Naive thymus-derived CD8-positive, alpha-beta T cell (primary cell): ENCODE data around the gene ASB5. TPM values are rescaled to one million over a fixed set of nuclear protein-coding genes. Genes with fewer than 3 reads are reported as not detected.

Experiments
- ATAC-seq, 2 donors: fragments of 150-1000 bp; cut with Tn5 transposase in 1 of 2; sonication (Bioruptor Pico), chemical (Tn5 transposase) in 1 of 2; 1 replicate in 1 of 2; 2 replicates in 1 of 2; pipeline ENCODE4 v1.10.0; 2021; ENCODE audit warnings: mild to moderate bottlenecking in 2 of 2, moderate library complexity in 2 of 2
- POLR2A ChIA-PET: fragments of 350-600 bp; sonication (Branson Sonifier 250); formaldehyde crosslinking; loops from one replicate; lab custom pipeline; 2021; ENCODE audit warnings: antibody characterized with exemption; lab: Charles Lee
- DNase-seq, 10 donors: peaks; one replicate each; pipeline versions ENCODE4 v3.0.0 to v3.0.0-alpha.2; 2020 to 2022
- H3K27ac Mint-ChIP-seq, 10 donors: one replicate each; pipeline ENCODE4 v1.8.0; 2020 to 2022; ENCODE audit warnings: mild to moderate bottlenecking in 10 of 10, mixed read lengths in 10 of 10, moderate library complexity in 4 of 10, inconsistent platforms in 1 of 10
- H3K27me3 Mint-ChIP-seq, 5 donors: one replicate each; pipeline ENCODE4 v1.8.0; 2021 to 2022; ENCODE audit warnings: mixed read lengths in 5 of 5
- H3K36me3 Mint-ChIP-seq, 3 donors: one replicate each; pipeline ENCODE4 v1.8.0; 2020 to 2022; ENCODE audit warnings: mixed read lengths in 3 of 3, mild to moderate bottlenecking in 2 of 3, inconsistent platforms in 1 of 3
- H3K4me1 Mint-ChIP-seq, 4 donors: one replicate each; pipeline ENCODE4 v1.8.0; 2021 to 2022; ENCODE audit warnings: mixed read lengths in 4 of 4
- H3K4me3 Mint-ChIP-seq, 10 donors: one replicate each; pipeline ENCODE4 v1.8.0; 2020 to 2022; ENCODE audit warnings: mild to moderate bottlenecking in 10 of 10, mixed read lengths in 10 of 10, moderate library complexity in 6 of 10, inconsistent platforms in 1 of 10
- H3K9me3 Mint-ChIP-seq, 9 donors: one replicate each; pipeline ENCODE4 v1.8.0; 2020 to 2022; ENCODE audit warnings: mixed read lengths in 9 of 9, mild to moderate bottlenecking in 3 of 9, inconsistent platforms in 1 of 9, moderate library complexity in 1 of 9
- polyA plus RNA-seq, 3 donors: library from polyadenylated mRNA; unstranded; fragments of 300-500 nt; fragmentation: Illumina TruSeq; gene quantifications; one replicate each; pipeline ENCODE4 v1.2.3, GENCODE V29; 2021
- total RNA-seq, 8 experiments: library from RNA in 2 of 8; stranded (reverse) in 2 of 8; gene quantifications; one replicate each; pipeline ENCODE4 v1.2.3 and lab custom pipeline; 2021 to 2026

ASB5 gene
- total and polyA plus RNA-seq, 5 experiments from 2014 or later: not detected

DNA sequence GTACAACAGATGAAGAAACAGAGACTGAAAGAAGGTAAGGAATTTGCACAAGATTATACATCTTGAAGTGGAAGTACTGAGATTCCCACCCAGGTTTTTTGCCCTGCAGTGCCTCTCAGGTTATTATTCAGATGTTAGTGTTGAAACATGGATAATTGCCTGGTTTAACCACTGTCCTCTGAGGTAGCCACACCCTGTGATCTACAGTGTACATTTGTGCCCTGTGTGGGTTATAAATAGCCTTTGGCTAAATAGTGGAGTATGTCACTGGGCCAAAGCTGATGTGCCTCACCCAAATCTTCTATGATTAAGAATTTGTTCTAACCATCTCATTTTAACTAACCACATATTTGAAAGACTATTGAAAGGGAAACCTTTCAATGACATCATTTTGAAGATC lies 5.4 kb upstream of the ASB5 start:
- POLR2A ChIA-PET: interaction anchor here (0.7 kb wide), 1 partner anchor 733 kb away, joined by 4 read pairs; no protein-coding TSS in a partner anchor
- H3K27me3 Mint-ChIP-seq: peaks cover under 1 to 26% (median 15%) of the 10 kb centered on the region in 5 donors
- H3K4me3 Mint-ChIP-seq: no peak overlapping the region
- H3K9me3 Mint-ChIP-seq: no peaks in the 10 kb centered on the region
- no peak overlapping the region for H3K27ac Mint-ChIP-seq
- no peaks in the 10 kb centered on the region for H3K4me1 Mint-ChIP-seq
- DNase-seq (no peak), ATAC-seq (no peak)
- H3K36me3 Mint-ChIP-seq: no peaks in the 10 kb centered on the region

DNA sequence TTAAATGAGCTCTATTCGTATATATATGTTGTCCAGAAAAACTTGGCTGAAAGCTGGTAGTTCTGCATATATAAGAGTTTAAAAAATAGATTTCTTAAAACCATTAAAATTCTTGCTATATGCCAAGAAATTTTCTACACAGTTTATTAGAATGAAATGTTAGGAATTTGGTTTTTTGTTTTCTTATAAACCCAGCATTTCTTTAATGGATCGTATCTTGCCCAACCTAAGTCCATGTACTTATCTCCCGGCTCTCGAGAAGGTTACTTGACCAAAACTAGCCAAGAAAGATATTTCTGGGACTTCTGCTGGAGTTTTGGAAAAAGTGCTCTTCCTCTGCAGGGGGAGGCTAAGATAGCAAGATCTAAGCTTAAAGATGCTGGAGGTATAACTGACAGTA lies 4.7 kb upstream of the ASB5 start:
- Mint-ChIP-seq H3K36me3 (no peaks in the 10 kb centered on the region), H3K27me3 (peaks cover 0 to 26% (median 13%) of the 10 kb centered on the region in 5 donors), H3K27ac (no peak overlapping the region), H3K4me3 (no peak overlapping the region), H3K4me1 (no peaks in the 10 kb centered on the region), H3K9me3 (no peaks in the 10 kb centered on the region)
- POLR2A ChIA-PET: no interaction called here
- DNase-seq: no peak
- no peak for ATAC-seq

DNA sequence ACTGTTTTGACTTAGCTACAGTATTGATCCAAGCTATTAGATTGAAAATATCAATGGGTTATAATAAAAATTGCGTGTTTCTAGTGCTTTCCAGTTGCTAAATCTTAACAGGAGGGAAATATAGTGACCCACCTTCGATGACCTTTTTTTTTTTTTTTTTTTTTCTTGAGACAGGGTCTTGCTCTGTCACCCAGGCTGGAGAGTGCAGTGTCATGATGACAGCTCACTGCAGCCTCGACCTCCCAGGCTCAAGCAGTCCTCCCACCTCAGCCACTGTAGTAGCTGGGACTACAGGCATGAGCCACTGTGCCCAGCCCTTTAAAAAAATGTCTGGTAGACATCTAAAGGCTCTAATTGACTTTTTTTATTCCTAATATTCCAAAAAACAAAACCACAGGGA lies 3.8 kb upstream of the ASB5 start:
- Mint-ChIP-seq H3K9me3 (no peaks in the 10 kb centered on the region), H3K4me1 (no peaks in the 10 kb centered on the region), H3K27ac (no peak overlapping the region), H3K27me3 (peaks cover 0 to 25% (median 12%) of the 10 kb centered on the region in 5 donors), H3K36me3 (no peaks in the 10 kb centered on the region), H3K4me3 (no peak overlapping the region)
- ATAC-seq (no peak), DNase-seq (no peak)
- POLR2A ChIA-PET: no interaction called here

DNA sequence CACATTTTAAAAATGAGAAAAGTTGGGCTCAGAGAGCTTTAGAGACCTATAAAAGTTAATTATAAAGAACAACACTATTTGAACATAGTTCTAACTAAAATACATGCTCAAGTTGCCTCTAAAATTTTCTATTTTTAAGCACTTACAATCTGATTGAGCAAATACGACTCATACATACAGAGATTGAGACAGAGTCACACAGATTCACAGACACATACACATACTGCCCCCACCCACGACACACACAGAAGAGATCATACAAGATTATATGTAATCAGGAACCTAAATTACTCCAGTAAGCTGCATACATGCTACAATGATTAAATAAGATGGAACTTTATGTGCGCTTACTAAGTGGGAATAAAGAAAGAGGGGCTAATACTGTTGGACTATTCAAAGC lies 2.7 kb upstream of the ASB5 start:
- POLR2A ChIA-PET: no interaction called here
- ATAC-seq: no peak
- Mint-ChIP-seq H3K27ac (no peak overlapping the region), H3K27me3 (peaks cover 0 to 14% (median 8%) of the 10 kb centered on the region in 5 donors), H3K4me1 (no peaks in the 10 kb centered on the region), H3K36me3 (no peaks in the 10 kb centered on the region), H3K4me3 (no peak overlapping the region), H3K9me3 (no peaks in the 10 kb centered on the region)
- no peak for DNase-seq

DNA sequence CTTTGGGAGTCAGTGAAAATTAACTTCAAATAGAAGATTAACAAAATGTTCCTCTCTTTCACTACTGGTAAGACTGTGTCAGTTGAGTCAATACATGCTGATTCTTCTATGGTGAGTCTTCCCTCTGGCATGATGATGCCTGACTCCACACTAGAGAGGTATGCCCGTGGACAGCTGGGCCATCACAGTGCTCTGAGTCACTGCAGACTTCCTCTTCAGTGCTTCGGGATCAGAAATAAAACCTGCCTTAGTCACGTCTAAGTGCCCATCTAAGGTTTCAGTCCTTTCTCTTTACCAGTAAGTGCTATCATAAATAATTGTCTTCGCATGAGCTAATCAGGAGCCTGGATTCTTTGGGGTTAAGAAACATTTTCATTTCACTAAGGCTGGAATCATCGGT lies 1.6 kb upstream of the ASB5 start:
- ATAC-seq (no peak), DNase-seq (no peak)
- no peak overlapping the region for H3K4me3 Mint-ChIP-seq
- no peak overlapping the region for H3K27ac Mint-ChIP-seq
- peaks cover 0 to 8% (median 5%) of the 10 kb centered on the region in 5 donors for H3K27me3 Mint-ChIP-seq
- H3K9me3 Mint-ChIP-seq: no peaks in the 10 kb centered on the region
- H3K4me1 Mint-ChIP-seq: no peaks in the 10 kb centered on the region
- POLR2A ChIA-PET: no interaction called here
- H3K36me3 Mint-ChIP-seq: no peaks in the 10 kb centered on the region

DNA sequence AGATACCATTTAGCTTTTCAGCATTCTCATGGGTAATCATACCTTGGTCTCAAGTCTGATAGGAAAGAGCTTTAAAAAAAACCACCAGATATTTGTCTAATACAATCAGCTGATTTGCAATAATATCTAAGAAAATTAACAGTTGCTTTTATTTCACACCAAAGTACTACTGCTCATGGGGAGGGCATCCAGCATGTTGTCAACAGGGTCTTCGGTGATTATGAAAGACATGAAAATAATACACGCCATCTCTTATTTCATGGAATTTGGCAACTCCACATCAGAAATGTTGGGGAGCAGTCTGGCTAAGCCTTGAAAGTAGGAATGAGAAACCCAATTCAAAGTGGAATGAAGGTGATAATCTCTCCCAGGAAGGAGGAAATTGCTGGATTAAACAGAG lies 3.0 kb downstream of the ASB5 start:
- POLR2A ChIA-PET: no interaction called here
- H3K36me3 Mint-ChIP-seq: no peaks in the 10 kb centered on the region

DNA sequence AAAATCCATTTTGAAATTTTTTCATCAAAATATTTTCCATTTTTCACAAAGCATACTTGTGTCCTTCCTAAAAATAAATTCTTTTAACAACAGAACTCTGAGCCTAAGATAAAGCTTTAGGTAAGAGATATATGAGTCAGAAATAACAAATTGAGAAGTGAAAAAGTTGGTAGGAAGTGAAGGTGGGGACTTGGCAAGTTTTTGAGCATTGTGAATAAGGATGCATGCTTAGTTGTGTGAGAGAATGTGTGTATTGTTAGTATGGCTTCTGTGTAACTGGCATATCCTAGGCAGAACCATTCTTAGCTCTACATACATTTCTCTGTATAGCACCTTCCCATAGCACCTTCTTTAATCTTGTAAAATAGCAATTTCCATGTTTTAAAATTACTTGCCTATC lies 6.8 kb downstream of the ASB5 start:
- ATAC-seq: no peak
- Mint-ChIP-seq H3K4me1 (no peaks in the 10 kb centered on the region), H3K36me3 (no peaks in the 10 kb centered on the region), H3K9me3 (no peaks in the 10 kb centered on the region), H3K4me3 (no peak overlapping the region), H3K27me3 (peaks cover 0 to 3% (median 0%) of the 10 kb centered on the region in 5 donors), H3K27ac (no peak overlapping the region)
- DNase-seq: no peak
- POLR2A ChIA-PET: no interaction called here

More for the DNA sequence above, 3.0 kb downstream of the ASB5 start:
- H3K4me1 Mint-ChIP-seq: no peaks in the 10 kb centered on the region
- peaks cover 0 to 3% (median 0%) of the 10 kb centered on the region in 5 donors for H3K27me3 Mint-ChIP-seq
- no peak for DNase-seq
- no peak overlapping the region for H3K4me3 Mint-ChIP-seq
- H3K27ac Mint-ChIP-seq: no peak overlapping the region
- no peak for ATAC-seq
- no peaks in the 10 kb centered on the region for H3K9me3 Mint-ChIP-seq

DNA sequence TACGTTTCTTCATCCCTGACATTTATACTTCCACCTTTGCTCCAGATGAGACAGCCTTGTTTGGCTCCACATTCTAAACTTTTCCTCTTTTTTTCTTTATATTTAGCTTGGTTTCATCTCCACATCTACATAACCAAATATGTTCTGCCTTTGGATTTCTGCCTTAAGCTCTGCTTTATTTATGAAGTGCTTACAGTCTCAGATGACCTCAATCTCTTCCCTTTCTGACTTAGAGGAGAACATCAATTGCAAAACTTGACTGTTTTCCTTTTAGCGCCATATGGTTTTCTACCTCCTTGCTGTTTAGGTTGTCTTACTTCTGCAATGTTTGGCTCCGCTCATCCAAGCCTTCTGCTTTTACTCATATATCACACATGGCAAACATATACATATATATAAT lies 7.5 kb downstream of the ASB5 start:
- H3K36me3 Mint-ChIP-seq: no peaks in the 10 kb centered on the region
- ATAC-seq: no peak

DNA sequence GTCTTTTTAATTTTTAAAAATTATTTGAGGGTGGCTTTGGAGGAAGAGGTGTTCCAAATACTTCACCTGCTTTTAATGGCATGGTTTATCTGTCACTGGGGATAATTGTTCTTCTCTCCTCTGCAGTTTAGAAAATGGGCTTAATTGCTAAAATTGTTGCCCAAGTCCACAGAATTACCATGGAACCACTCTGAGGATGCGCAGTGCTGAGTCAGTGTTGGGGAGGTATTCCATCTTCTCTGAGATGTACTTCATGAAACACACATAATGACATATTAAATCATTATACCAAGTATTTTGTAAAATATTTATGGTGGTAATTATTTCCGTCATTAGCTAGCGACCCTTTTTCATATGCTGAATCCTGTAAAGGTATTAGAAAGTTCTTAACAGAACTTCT lies 8.0 kb downstream of the ASB5 start:
- Mint-ChIP-seq H3K4me3 (no peak overlapping the region), H3K36me3 (no peaks in the 10 kb centered on the region), H3K9me3 (no peaks in the 10 kb centered on the region), H3K27me3 (peaks cover 0 to 7% (median 2%) of the 10 kb centered on the region in 5 donors), H3K27ac (no peak overlapping the region), H3K4me1 (no peaks in the 10 kb centered on the region)
- POLR2A ChIA-PET: no interaction called here
- no peak for DNase-seq
- no peak for ATAC-seq

More for the DNA sequence above, 7.5 kb downstream of the ASB5 start:
- Mint-ChIP-seq H3K9me3 (no peaks in the 10 kb centered on the region), H3K4me3 (no peak overlapping the region), H3K27ac (no peak overlapping the region), H3K27me3 (peaks cover 0 to 7% (median 2%) of the 10 kb centered on the region in 5 donors), H3K4me1 (no peaks in the 10 kb centered on the region)
- no peak for DNase-seq
- POLR2A ChIA-PET: no interaction called here

DNA sequence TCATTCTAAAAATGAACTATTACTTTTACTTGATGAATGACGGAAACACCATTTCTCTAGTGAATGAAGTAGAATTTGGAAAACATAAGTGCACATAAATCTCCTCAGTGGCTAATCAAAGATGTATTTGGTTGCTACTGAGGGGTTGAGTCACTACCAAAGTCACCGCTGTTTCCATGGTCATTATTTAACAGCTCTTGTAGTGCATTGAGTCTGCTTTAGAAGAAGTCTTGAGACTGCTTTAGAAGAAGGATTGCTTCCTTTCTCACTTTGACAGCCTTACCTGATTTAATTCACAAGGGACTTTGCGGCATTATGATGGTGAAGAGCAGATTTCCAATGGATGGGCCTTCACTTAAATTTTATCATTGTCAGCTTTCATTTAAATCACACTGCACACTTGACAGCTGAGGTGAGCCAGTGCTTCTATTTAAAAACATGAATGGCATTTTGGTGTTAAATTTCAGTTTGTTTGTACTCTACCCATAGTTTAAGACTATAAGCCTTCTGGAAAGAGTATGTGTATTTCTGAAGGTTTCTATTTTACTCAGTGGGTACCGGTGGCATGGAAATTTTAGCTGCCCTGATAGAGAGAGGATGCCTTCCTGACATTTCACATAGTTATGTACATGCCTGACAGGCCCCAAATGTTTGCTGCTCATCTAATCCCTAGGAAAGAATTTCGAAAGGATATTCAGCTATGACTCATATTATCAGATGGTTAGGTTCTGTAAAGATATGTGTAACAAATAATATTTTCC lies 9.5 kb downstream of the ASB5 start:
- Mint-ChIP-seq H3K4me3 (no peak overlapping the region), H3K4me1 (no peaks in the 10 kb centered on the region), H3K9me3 (no peaks in the 10 kb centered on the region), H3K27ac (no peak overlapping the region), H3K36me3 (no peaks in the 10 kb centered on the region), H3K27me3 (peaks cover 0 to 12% (median 3%) of the 10 kb centered on the region in 5 donors)
- no peak for DNase-seq
- POLR2A ChIA-PET: no interaction called here
- no peak for ATAC-seq

DNA sequence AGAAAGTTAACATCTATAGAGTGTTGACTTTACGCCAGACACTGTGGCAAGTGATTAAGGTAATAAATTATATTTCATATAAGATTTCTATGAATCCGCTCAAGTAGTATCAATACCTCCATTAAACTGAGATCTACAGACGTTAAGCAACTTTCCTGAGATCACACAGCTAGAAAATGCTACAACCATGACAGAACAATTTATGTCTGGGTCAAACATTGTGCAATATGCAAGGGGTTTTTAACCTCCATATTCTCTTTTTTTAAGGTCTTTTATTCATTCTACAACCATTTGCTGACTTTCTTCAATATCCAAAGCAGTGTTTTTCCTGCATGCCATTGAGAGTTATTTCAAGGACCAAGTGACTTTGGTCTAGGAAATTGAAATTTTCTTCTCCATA lies 10.9 kb downstream of the ASB5 start:
- POLR2A ChIA-PET: no interaction called here
- DNase-seq: no peak
- no peaks in the 10 kb centered on the region for H3K4me1 Mint-ChIP-seq
- no peak for ATAC-seq
- H3K27ac Mint-ChIP-seq: no peak overlapping the region
- no peak overlapping the region for H3K4me3 Mint-ChIP-seq
- H3K27me3 Mint-ChIP-seq: peaks cover 0 to 14% (median 6%) of the 10 kb centered on the region in 5 donors
- no peaks in the 10 kb centered on the region for H3K36me3 Mint-ChIP-seq
- no peaks in the 10 kb centered on the region for H3K9me3 Mint-ChIP-seq

DNA sequence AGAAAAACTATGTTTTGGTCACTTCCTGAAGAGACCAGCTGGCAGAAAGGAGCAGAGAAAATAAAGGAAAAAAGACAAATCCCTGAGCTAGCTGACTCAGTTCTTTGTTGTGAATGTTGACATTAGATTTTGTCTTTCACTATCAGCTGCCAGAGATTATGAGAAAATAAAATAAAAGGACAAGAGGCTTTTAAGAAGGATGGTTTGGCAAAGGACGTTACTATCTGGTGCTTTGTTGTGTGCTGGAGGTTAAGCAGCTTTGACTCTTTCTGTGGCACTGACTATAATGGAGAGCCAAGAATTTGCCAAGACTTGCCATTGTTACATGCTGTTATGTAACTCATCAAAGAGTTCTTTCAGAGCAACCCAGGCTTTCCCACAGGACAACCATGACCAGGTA lies 12.1 kb downstream of the ASB5 start:
- peaks cover 6 to 14% (median 8%) of the 10 kb centered on the region in 5 donors for H3K27me3 Mint-ChIP-seq
- ATAC-seq (no peak), DNase-seq (no peak)
- H3K4me1 Mint-ChIP-seq: no peaks in the 10 kb centered on the region
- no peaks in the 10 kb centered on the region for H3K9me3 Mint-ChIP-seq
- H3K4me3 Mint-ChIP-seq: no peak overlapping the region
- H3K27ac Mint-ChIP-seq: no peak overlapping the region
- POLR2A ChIA-PET: no interaction called here
- no peaks in the 10 kb centered on the region for H3K36me3 Mint-ChIP-seq

DNA sequence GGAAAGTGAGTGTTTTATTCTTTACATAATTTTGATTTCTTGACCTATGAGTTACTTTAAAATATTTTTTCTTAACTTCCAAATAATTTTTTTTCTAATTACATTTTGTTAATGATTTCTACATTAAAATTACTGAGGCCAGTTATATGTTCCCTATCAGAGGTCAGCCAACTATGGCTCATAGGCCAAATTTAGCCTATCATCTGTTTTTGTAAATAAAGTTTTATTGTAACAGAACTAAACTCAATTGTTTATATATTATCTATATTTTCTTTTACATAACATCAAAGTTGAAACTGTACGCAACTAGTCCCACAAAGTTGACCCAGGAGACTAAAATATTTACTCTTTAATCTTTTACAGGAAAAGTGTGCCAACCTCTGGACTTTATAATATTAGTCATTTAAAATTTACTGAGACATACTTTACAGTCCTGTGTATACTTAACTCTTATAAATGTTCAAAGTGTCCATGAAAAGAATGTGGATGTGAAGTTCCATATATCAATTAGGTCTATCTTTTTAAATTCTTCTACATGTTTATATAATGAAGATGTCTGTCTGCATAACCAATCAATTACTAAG lies 26.2 kb downstream of the ASB5 start:
- ATAC-seq: no peak
- Mint-ChIP-seq H3K36me3 (peaks cover 0 to 3% (median 0%) of the 10 kb centered on the region in 3 donors), H3K4me1 (no peaks in the 10 kb centered on the region)

More for the DNA sequence above, 26.2 kb downstream of the ASB5 start:
- Mint-ChIP-seq H3K27ac (no peak overlapping the region), H3K27me3 (peaks cover 0 to 13% (median 0%) of the 10 kb centered on the region in 5 donors), H3K4me3 (no peak overlapping the region), H3K9me3 (peaks cover 0 to 4% (median 0%) of the 10 kb centered on the region in 9 donors)
- POLR2A ChIA-PET: no interaction called here
- DNase-seq: no peak
